M059J (cell line): ENCODE data around the gene CHRNB2. TPM values are rescaled to one million over a fixed set of nuclear protein-coding genes. Genes with fewer than 3 reads are reported as not detected.

Experiments used
- DNase-seq: peaks from one replicate; pipeline ENCODE4 v3.0.0-alpha.2; 2012; ENCODE audit warnings: low read depth
- total RNA-seq: library from RNA; depleted of rRNA; stranded (reverse); fragments of >200 nt; shearing (Covaris generic); gene quantifications from 2 replicates; pipeline ENCODE4 v1.2.3, GENCODE V29; 2014

The CHRNB2 gene
- total RNA-seq, 1 experiment from 2014 or later: not detected

DNA sequence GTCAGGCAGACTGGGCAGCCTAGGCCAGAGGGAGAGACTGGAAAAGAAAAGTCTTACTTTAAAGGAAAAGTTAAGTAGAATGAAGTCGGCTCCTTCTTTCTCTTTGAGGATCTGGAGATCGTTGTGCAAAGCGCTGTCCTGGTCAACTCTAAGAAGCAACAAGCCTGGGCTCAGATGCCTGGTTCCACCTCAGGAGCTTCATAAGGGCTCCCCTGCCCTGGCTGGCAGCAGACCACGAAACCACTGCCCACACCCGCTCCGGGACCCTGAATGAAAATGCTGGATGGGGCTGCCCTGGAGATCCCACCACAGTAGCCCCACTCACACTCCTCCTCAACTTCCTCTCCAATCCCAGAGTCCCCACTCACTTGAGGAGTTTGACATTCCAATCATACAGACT is 15.5 kb upstream of the CHRNB2 start:
- no peak for DNase-seq

DNA sequence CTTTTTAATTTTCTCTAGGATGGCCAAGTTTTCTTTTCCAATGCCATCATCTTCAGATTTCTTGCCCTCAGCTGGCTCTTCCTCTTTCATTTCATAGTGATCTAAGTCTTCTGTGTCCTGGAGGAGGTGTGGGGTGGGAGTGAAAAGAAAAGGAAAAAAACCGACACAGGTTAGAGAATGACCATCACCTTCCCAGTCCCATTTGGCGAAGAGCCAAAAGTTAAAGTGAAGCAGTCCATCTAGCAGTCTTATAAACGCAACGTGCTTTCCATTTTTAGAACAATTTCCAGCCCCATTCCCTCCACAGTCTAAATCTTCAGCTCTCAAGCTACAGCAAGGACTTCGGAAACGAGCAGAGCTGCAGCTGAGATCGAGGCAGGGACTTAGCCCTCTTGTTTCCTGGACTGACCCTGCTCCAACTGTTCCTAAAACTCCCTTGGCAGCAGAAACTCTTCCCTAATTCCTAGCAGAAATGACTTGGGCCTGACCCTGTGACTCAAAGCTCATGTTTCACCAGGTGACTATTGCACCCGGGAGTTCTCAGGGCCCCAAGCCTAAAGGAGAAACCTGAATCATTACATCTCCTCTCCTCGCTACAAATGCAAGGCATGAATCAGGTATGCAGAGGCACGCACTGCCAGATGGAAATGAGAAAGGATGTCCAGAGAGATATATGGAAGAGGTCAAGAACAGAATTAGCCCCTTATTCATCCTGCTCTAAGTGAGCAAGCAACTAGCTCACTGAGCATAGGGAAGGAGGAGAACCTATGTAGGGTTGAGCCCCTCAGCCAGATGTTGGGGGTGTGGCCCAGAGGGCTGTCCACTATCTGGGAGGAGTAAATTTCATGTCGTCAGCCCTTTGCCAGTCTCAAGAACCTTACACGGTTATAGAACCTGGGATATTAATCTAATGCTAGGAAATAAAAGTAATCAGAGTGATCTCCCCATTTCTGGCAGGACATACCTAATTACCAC is 14.2 kb upstream of the CHRNB2 start:
- DNase-seq: no peak

GRCh38 chr1:154556422-154556821 is 11.2 kb upstream of the CHRNB2 start:
- DNase-seq: no peak

GRCh38 chr1:154557248-154557938 is 10.2 kb upstream of the CHRNB2 start:
- DNase-seq: no peak

DNA sequence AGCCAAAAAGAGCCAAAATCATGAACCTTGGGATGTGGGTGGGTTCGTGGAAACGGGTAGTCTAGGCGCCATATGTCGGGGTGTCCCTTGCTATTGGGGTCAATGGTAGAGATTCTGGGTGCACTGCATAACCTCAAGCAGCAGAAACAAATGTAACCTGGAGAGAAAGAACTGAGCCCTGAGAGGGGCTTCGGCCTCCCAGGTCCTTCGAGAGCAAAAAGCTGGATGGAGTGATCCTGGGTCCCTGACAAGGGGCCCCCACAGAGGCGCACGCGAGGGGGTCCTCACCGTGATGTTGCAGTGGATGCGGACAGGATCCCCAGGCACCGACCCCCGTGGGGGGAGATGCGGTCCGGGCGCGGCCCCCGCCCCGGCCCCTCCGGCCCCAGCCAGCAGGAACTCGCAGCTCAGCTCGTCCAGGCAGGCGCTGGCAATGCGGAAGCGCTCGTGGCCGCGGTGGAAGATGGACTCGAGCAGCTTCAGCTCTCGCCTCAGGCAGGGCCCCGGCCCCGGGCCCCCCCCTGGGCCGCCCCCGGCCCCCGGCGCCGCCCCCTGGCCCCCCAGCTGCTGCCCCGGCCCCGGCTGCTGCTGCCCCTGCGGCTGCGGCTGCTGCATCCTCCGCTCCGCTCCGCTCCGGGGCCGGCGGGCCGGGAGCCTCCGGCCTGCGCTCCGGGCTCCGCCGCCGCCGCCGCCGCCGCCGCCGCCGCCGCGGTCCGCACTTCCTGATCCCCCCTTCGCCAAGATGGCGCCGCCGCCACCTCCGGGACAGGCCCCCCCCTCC is 9.4 kb upstream of the CHRNB2 start, which contains the start of gene UBE2Q1:
TSS of gene UBE2Q1 (minus strand) at position 724 of the 781 bp plus-strand sequence. CDS start at position 615, 109 bp downstream.
- peak; percentile 41 for DNase-seq

- peak; percentile 98 for DNase-seq
Measured at GRCh38 chr1:154558720-154559465, 8.7 kb upstream of the CHRNB2 start.

- peak; percentile 90 for DNase-seq
Measured at GRCh38 chr1:154559466-154560044, 8.0 kb upstream of the CHRNB2 start.

DNA sequence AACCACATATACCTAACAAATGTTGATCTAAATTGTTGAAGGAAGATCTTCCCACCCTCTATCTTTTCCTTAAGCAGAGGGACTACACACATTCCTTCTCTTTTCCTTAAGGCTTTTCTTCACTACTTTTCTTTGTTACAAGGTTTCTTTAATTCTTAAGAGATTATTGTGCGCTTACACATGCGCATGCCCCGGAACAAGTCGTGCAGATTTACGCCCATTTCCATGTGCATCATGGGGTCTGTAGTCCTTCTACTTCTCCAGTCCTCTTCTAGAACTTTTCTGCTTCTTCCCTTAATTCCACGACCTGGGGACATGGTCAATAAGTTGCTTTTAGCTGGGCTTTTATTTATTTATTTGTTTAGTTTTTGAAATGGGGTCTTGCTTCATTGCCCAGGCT is 1.7 kb upstream of the CHRNB2 start:
- no peak for DNase-seq

DNA sequence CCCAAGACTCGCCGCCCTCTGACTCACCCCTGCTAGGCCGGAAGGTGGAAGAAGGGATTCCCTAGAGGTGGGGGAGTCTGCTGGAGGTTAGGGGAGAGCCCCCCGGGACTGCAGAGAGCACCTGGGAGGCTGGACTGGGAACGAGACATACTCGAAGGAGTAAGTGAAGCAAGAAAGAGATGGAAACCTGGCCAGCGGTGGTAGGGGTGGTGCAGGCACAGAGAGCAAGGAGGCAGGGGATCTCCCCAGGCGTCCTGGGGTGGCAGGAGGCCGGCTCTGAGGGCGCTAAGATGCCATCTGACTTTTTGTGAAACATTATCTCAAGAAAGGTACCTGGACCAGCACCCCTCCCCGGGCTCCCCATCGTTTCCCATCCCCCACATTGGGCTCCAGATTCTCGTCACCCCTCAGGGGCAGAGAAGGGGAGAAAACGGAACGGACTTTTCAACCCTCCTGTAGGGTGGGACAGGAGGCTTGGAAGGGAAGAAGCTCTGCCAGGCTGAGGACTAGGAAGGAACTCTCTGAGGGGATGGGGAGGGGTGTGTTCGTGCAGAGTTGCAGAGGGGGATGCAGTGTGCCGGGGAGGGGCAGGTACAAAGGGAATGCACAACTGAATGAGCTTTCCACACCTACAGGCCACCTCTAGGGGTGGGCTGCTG is 708 bp downstream of the CHRNB2 start:
- no peak for DNase-seq

- DNase-seq: no peak
Measured at GRCh38 chr1:154571244-154571963, 3.8 kb downstream of the CHRNB2 start.

GRCh38 chr1:154571964-154572288 is 4.3 kb downstream of the CHRNB2 start:
- no peak for DNase-seq

GRCh38 chr1:154572468-154573167 is 5.0 kb downstream of the CHRNB2 start:
- no peak for DNase-seq

DNA sequence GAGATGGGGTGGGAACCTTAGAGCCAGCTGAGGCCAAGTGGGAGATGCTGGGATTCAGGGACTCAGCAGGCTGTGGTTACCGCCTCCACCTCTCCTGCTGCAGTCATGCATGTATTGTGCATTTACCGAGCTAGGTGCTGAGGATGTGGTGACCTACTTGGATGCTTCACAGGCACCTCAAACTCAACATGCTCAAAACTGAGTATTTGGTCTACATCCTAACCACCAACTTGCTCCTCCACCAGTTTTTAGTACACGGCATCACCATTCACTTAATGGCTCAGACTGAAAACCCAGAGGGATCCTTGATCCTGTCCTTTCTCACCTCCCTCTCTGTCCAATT is 5.6 kb downstream of the CHRNB2 start:
- DNase-seq: no peak

- DNase-seq: peak; percentile 30
Measured at GRCh38 chr1:154574716-154575115, 7.1 kb downstream of the CHRNB2 start.

- no peak for DNase-seq
Measured at GRCh38 chr1:154575147-154575927, 7.8 kb downstream of the CHRNB2 start.

- DNase-seq: peak; percentile 31
Measured at GRCh38 chr1:154575951-154576566, 8.5 kb downstream of the CHRNB2 start.

GRCh38 chr1:154577346-154578057 is 9.9 kb downstream of the CHRNB2 start:
- DNase-seq: no peak
